ENCODE results near the gene DLGAP4. TPM values are rescaled to one million over a fixed set of nuclear protein-coding genes. Genes with fewer than 3 reads are reported as not detected.

The DLGAP4 gene
- total RNA-seq, 3 donors from 2014 or later, result 22.0 to 26.9 (median 24.0) TPM

GRCh38 chr20:36425166-36425565, 119.0 kb downstream of the DLGAP4 start:
- no peaks in the 10 kb centered on the region for H3K36me3 ChIP-seq
- no peaks in the 10 kb centered on the region for H3K9me3 ChIP-seq
- no peak for DNase-seq (ENCODE audit: low spot score in 2 of 2)
- no peaks in the 10 kb centered on the region for H3K4me1 ChIP-seq
- TF ChIP-seq POLR2A (IDR thresholded peaks at IDR 0.05) (no peak), CTCF (IDR thresholded peaks at IDR 0.05) (no peak), POLR2AphosphoS5 (IDR thresholded peaks at IDR 0.05) (no peak)
- no peak overlapping the region for H3K27ac ChIP-seq
- no peak overlapping the region for H3K4me3 ChIP-seq
- intact Hi-C loops (cut with DNase I; ENCODE audit: low total_unique reads), result no loop called here
- no peaks in the 10 kb centered on the region for H3K27me3 ChIP-seq

- H3K27me3 ChIP-seq, result no peaks in the 10 kb centered on the region
- H3K36me3 ChIP-seq, result no peaks in the 10 kb centered on the region
- H3K4me1 ChIP-seq, result no peaks in the 10 kb centered on the region
- no peak for TF ChIP-seq CTCF (IDR thresholded peaks at IDR 0.05)
- TF ChIP-seq POLR2A (IDR thresholded peaks at IDR 0.05), result no peak
- no peak for TF ChIP-seq POLR2AphosphoS5 (IDR thresholded peaks at IDR 0.05)
- no peaks in the 10 kb centered on the region for H3K9me3 ChIP-seq
- DNase-seq (ENCODE audit: low spot score in 2 of 2), result no peak
- no peak overlapping the region for H3K27ac ChIP-seq
- intact Hi-C loops (cut with DNase I; ENCODE audit: low total_unique reads), result no loop called here
- H3K4me3 ChIP-seq, result no peak overlapping the region
These were observed 125.5 kb downstream of the DLGAP4 start for GRCh38 chr20:36431604-36432003.

GRCh38 chr20:36432096-36432495, 126.0 kb downstream of the DLGAP4 start:
- no peak for DNase-seq (ENCODE audit: low spot score in 2 of 2)
- H3K4me3 ChIP-seq, result no peak overlapping the region
- no peaks in the 10 kb centered on the region for H3K36me3 ChIP-seq
- no peak overlapping the region for H3K27ac ChIP-seq
- intact Hi-C loops (cut with DNase I; ENCODE audit: low total_unique reads), result no loop called here
- no peaks in the 10 kb centered on the region for H3K9me3 ChIP-seq
- H3K27me3 ChIP-seq, result no peaks in the 10 kb centered on the region
- TF ChIP-seq CTCF (IDR thresholded peaks at IDR 0.05) (no peak), POLR2AphosphoS5 (IDR thresholded peaks at IDR 0.05) (no peak)
- no peaks in the 10 kb centered on the region for H3K4me1 ChIP-seq

GRCh38 chr20:36434383-36434782, 128.2 kb downstream of the DLGAP4 start:
- TF ChIP-seq POLR2A (IDR thresholded peaks at IDR 0.05) (no peak), POLR2AphosphoS5 (IDR thresholded peaks at IDR 0.05) (no peak), CTCF (IDR thresholded peaks at IDR 0.05) (no peak)
- intact Hi-C loops (cut with DNase I; ENCODE audit: low total_unique reads), result no loop called here

GRCh38 chr20:36435124-36435523, 129.0 kb downstream of the DLGAP4 start:
- Histone ChIP-seq H3K4me1 (no peaks in the 10 kb centered on the region), H3K27me3 (no peaks in the 10 kb centered on the region), H3K9me3 (no peaks in the 10 kb centered on the region), H3K4me3 (no peak overlapping the region), H3K27ac (no peak overlapping the region), H3K36me3 (no peaks in the 10 kb centered on the region)
- TF ChIP-seq POLR2AphosphoS5 (IDR thresholded peaks at IDR 0.05) (no peak), POLR2A (IDR thresholded peaks at IDR 0.05) (no peak), CTCF (IDR thresholded peaks at IDR 0.05) (no peak)
- DNase-seq (ENCODE audit: low spot score in 2 of 2), result no peak
- intact Hi-C loops (cut with DNase I; ENCODE audit: low total_unique reads), result no loop called here

More at GRCh38 chr20:36434383-36434782, 128.2 kb downstream of the DLGAP4 start:
- Histone ChIP-seq H3K4me1 (no peaks in the 10 kb centered on the region), H3K4me3 (no peak overlapping the region), H3K27me3 (no peaks in the 10 kb centered on the region), H3K9me3 (no peaks in the 10 kb centered on the region), H3K36me3 (no peaks in the 10 kb centered on the region), H3K27ac (no peak overlapping the region)
- DNase-seq (ENCODE audit: low spot score in 2 of 2), result no peak

Measured in breast epithelium (tissue), 4 donors.